AML-193 (cell line): Measurements from ENCODE around the gene BHLHE40.

Experiments used
- DNase-seq, 2 experiments: peaks; one replicate each; lab custom pipeline; 2025; lab: John Stamatoyannopoulos, UW

Gene BHLHE40

DNA sequence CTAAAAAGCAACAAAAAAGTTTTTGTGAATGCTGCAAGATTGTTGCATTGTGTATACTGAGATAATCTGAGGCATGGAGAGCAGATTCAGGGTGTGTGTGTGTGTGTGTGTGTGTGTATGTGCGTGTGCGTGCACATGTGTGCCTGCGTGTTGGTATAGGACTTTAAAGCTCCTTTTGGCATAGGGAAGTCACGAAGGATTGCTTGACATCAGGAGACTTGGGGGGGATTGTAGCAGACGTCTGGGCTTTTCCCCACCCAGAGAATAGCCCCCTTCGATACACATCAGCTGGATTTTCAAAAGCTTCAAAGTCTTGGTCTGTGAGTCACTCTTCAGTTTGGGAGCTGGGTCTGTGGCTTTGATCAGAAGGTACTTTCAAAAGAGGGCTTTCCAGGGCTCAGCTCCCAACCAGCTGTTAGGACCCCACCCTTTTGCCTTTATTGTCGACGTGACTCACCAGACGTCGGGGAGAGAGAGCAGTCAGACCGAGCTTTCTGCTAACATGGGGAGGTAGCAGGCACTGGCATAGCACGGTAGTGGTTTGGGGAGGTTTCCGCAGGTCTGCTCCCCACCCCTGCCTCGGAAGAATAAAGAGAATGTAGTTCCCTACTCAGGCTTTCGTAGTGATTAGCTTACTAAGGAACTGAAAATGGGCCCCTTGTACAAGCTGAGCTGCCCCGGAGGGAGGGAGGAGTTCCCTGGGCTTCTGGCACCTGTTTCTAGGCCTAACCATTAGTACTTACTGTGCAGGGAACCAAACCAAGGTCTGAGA lies 4.7 kb downstream of the BHLHE40 start:
- DNase-seq: no peak

DNA sequence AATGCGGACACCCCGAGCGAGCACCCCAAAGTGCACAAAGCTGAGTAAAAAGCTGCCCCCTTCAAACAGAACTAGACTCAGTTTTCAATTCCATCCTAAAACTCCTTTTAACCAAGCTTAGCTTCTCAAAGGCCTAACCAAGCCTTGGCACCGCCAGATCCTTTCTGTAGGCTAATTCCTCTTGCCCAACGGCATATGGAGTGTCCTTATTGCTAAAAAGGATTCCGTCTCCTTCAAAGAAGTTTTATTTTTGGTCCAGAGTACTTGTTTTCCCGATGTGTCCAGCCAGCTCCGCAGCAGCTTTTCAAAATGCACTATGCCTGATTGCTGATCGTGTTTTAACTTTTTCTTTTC lies 5.3 kb downstream of the BHLHE40 start:
- DNase-seq: no peak

- peak in 1 of 2 experiments; percentile 13 for DNase-seq
Measured at GRCh38 chr3:4985330-4986174, 6.3 kb downstream of the BHLHE40 start.

- peak; percentile 68 to 69 for DNase-seq
Measured at GRCh38 chr3:4986175-4986781, 7.0 kb downstream of the BHLHE40 start.

- peak; percentile 72 to 73 for DNase-seq
Measured at GRCh38 chr3:4986782-4987537, 7.7 kb downstream of the BHLHE40 start.

- no peak for DNase-seq
Measured at GRCh38 chr3:4987538-4988296, 8.5 kb downstream of the BHLHE40 start.

- DNase-seq: no peak
Measured at GRCh38 chr3:4988983-4989834, 10.0 kb downstream of the BHLHE40 start.

DNA sequence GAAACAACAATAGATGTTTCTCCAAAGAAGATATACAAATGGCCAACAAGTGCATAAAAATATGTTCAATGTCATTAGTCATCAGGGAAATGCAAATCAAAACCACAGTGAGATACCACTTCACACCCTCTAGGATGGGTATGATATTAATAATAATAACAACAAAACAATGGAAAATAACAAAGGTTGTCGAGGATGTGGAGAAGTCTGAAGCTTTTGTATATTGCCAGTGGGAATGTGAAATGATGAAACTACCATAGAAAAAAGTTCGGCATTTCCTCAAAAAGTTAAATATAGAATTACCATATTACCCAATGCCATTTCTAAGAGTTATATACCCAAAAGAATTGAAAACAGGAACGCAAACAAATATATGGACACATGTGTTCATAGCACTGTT lies 10.8 kb downstream of the BHLHE40 start:
- peak; percentile 43 to 47 for DNase-seq

DNA sequence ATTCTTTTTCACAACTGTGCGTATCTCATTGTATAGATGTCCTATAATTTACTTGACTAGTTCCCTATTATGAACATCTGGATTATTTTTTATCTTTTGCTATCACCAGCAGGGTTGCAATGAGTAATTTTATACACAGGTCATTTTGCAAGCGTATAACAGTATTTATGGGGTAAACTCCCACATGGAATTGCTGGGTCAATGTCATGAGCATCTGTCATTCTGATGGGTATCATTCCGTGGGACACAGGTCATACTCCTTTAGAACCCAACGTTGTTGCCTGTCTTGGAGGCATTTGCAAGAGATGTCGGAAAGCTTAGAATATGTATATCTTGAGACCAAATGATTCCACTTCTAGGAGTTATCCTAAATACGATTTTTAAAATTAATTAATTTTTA lies 12.9 kb downstream of the BHLHE40 start:
- DNase-seq: no peak

- DNase-seq: no peak
Measured at GRCh38 chr3:4993276-4994143, 14.3 kb downstream of the BHLHE40 start.

- no peak for DNase-seq
Measured at GRCh38 chr3:4994144-4994730, 15.0 kb downstream of the BHLHE40 start.

DNA sequence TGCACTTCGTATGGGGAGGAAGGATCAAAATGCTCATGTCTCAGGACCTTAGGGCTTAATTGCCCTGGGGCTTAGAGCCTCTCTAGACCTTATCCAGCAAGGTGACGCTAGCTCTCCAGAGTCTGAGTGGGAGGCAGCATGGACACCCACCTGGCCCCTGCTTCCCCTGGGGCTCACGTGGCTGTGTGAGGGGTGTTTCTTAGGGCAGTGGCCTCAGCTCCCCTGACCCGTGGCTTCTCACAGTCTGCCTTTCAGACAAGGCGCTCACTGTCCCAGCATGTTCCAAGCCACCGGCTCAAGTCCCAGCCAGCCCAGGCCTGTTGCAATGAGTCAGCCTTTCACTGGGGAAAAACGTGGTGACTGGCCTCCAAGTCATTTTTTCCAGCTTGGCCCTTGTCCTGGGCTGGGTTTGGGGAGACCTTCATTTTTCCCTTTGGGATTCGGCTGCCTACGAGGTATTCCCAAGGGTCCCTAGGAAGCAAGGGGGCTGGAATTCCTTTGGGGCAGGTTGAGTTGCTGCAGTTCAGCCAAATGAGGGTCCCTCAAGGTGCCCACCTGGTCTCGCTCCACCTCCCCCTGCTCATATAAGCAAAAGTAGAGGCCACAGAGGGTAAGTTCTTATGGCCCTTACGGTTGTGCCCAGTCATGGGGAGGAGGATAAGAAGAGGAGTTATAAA lies 15.7 kb downstream of the BHLHE40 start:
- DNase-seq: no peak

DNA sequence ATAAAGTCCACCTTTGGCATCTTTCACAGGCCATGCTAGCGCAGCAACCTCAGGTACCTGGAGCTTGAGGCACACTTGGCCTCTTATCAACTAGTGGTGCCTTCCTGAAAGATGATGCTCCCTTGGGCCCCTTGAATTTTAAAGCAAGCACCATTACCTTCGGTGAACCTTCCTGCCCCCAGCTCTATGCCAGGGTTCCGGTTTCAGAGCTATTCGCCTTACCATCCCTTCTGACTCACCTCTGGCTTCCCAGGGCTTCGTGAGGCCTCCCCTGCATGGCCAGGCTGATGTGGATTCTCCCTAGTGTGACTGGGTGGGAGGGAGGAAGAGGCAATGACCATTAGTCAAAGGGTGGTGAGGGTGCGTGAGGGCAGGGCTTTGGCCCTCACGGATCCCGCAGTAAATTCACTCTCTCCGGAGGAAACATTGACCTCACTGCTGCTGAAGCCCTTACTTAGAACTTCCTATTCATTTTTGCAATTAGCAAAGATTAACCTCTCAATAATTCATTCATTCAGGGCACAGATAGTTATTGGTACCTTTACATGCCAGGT lies 16.3 kb downstream of the BHLHE40 start:
- DNase-seq: no peak

- DNase-seq: no peak
Measured at GRCh38 chr3:4996223-4996765, 17.1 kb downstream of the BHLHE40 start.

GRCh38 chr3:4996771-4997291 lies 17.6 kb downstream of the BHLHE40 start:
- DNase-seq: no peak

- no peak for DNase-seq
Measured at GRCh38 chr3:4997946-4998345, 18.7 kb downstream of the BHLHE40 start.

GRCh38 chr3:4999531-5000184 lies 20.4 kb downstream of the BHLHE40 start:
- no peak for DNase-seq
